Measurements from ENCODE around the gene FBXW8. TPM values are rescaled to one million over a fixed set of nuclear protein-coding genes. Genes with fewer than 3 reads are reported as not detected.

The FBXW8 gene
- polyA plus RNA-seq, 3 donors = 2.0 to 5.2 (median 2.7) TPM

- no peak for DNase-seq
- no peaks in the 10 kb centered on the region for H3K9me3 ChIP-seq (replicated peaks in 1 of 2; ENCODE audit: control insufficient read depth in 1 of 2, insufficient read depth in 1 of 2, low read length in 2 of 2)
- H3K9me3 Mint-ChIP-seq = no peaks in the 10 kb centered on the region
- H3K79me2 ChIP-seq (ENCODE audit: insufficient read depth, low read length) = no peaks in the 10 kb centered on the region
- no peak overlapping the region for H2AFZ ChIP-seq (ENCODE audit: insufficient read depth, low read depth, low read length, poor library complexity, severe bottlenecking)
- 60% methylated on average over 18 of the region's 19 CpGs for WGBS (ENCODE audit: insufficient coverage)
- peak overlapping the region in 1 of 2 donors; percentile 43 for H3K4me3 Mint-ChIP-seq
- peak overlapping the region; percentile 20 to 29 for H3K27ac ChIP-seq (ENCODE audit: low read depth in 1 of 2, low read length in 2 of 2)
- peaks cover 19 to 73% of the 10 kb centered on the region in 2 donors for H3K36me3 Mint-ChIP-seq
- no peak overlapping the region for H3K4me3 ChIP-seq (replicated peaks in 1 of 3; ENCODE audit: low read depth in 2 of 3, low read length in 3 of 3)
- peak overlapping the region in 1 of 7 donors; percentile 91 for H3K27ac Mint-ChIP-seq
- no peak for TF ChIP-seq CTCF (IDR thresholded peaks at IDR 0.05)
- H3K4me2 ChIP-seq (replicated peaks; ENCODE audit: extremely low read depth, low read length, poor library complexity, severe bottlenecking) = peak overlapping the region; percentile 33
- peaks cover 17 to 44% of the 10 kb centered on the region in 2 donors for H3K36me3 ChIP-seq (replicated peaks in 1 of 2; ENCODE audit: control insufficient read depth in 1 of 2, insufficient read depth in 2 of 2, low read length in 2 of 2)
- no peaks in the 10 kb centered on the region for H4K20me1 ChIP-seq (ENCODE audit: insufficient read depth, low read length)
- intact Hi-C loops (cut with micrococcal nuclease) = no loop called here
- H3K27me3 Mint-ChIP-seq (ENCODE audit: low read depth in 3 of 3) = peaks cover 0 to 4% (median 0%) of the 10 kb centered on the region in 3 donors
- peaks cover 14 to 19% of the 10 kb centered on the region in 2 donors for H3K4me1 ChIP-seq (ENCODE audit: control insufficient read depth in 1 of 2, insufficient read depth in 2 of 2, low read length in 2 of 2)
- H3K4me1 Mint-ChIP-seq = peaks cover 16% of the 10 kb centered on the region
- H3K27me3 ChIP-seq (ENCODE audit: control insufficient read depth in 2 of 2, insufficient read depth in 2 of 2, low read length in 2 of 2) = no peaks in the 10 kb centered on the region
- no peak overlapping the region for H3K9ac ChIP-seq (ENCODE audit: insufficient read depth, low read length, poor library complexity, severe bottlenecking)
These were observed 129.2 kb downstream of the FBXW8 start for GRCh38 chr12:117039891-117040309.

DNA sequence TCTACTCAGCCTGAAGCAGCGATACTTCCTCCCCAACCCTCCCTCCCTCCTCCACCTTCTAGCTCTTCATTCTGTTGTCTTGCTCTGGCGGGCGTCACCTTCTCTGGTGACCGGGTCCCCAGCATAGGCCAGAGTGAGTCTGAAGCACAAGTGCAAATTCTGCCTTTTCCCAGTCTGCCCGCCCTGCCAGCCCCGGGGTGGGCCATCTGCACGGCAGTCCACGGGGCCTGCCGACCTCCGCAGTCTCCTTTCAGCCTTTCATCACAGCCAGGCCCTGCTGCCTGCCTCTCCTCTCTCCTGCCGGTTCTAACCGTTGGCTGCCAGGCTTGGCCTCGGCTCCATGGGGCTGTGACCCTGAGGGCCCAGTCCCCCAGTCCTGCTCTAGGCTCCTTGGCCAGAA, 129.7 kb downstream of the FBXW8 start:
- Mint-ChIP-seq H3K4me1 (peaks cover 22% of the 10 kb centered on the region), H3K27ac (peak overlapping the region in 5 of 7 donors; percentile 37 to 91 (median 72)), H3K4me3 (peak overlapping the region; percentile 27 to 85), H3K36me3 (peaks cover 16 to 68% of the 10 kb centered on the region in 2 donors), H3K9me3 (no peaks in the 10 kb centered on the region), H3K27me3 (ENCODE audit: low read depth in 3 of 3) (peaks cover 0 to 4% (median 0%) of the 10 kb centered on the region in 3 donors)
- 5% methylated on average over 7 of the region's 13 CpGs for WGBS (ENCODE audit: insufficient coverage)
- Histone ChIP-seq H3K9ac (ENCODE audit: insufficient read depth, low read length, poor library complexity, severe bottlenecking) (peak overlapping the region; percentile 15), H3K27me3 (ENCODE audit: control insufficient read depth in 2 of 2, insufficient read depth in 2 of 2, low read length in 2 of 2) (no peaks in the 10 kb centered on the region), H3K9me3 (replicated peaks in 1 of 2; ENCODE audit: control insufficient read depth in 1 of 2, insufficient read depth in 1 of 2, low read length in 2 of 2) (no peaks in the 10 kb centered on the region), H3K27ac (ENCODE audit: low read depth in 1 of 2, low read length in 2 of 2) (peak overlapping the region; percentile 29 to 45), H3K4me3 (replicated peaks in 1 of 3; ENCODE audit: low read depth in 2 of 3, low read length in 3 of 3) (no peak overlapping the region), H3K79me2 (ENCODE audit: insufficient read depth, low read length) (no peaks in the 10 kb centered on the region), H3K36me3 (replicated peaks in 1 of 2; ENCODE audit: control insufficient read depth in 1 of 2, insufficient read depth in 2 of 2, low read length in 2 of 2) (peaks cover 15 to 38% of the 10 kb centered on the region in 2 donors), H3K4me2 (replicated peaks; ENCODE audit: extremely low read depth, low read length, poor library complexity, severe bottlenecking) (peak overlapping the region; percentile 33), H2AFZ (ENCODE audit: insufficient read depth, low read depth, low read length, poor library complexity, severe bottlenecking) (no peak overlapping the region), H3K4me1 (ENCODE audit: control insufficient read depth in 1 of 2, insufficient read depth in 2 of 2, low read length in 2 of 2) (peaks cover 20 to 25% of the 10 kb centered on the region in 2 donors), H4K20me1 (ENCODE audit: insufficient read depth, low read length) (no peaks in the 10 kb centered on the region)
- no peak for TF ChIP-seq CTCF (IDR thresholded peaks at IDR 0.05)
- intact Hi-C loops (cut with micrococcal nuclease) = no loop called here
- no peak for DNase-seq

All from CD14-positive monocyte (primary cell).